Coronary artery (tissue), 2 donors: ENCODE data around the gene TRANK1.

Source experiments
- DNase-seq: peaks from one replicate; pipeline ENCODE4 v3.0.0-alpha.2; 2017; ENCODE audit warnings: low spot score
- H3K27ac ChIP-seq, 2 donors: fragments of 200-600 bp; sonication (generic); one replicate each; pipeline ENCODE4 v1.5.1; 2016 to 2019
- H3K4me3 ChIP-seq: fragments of 200-600 bp; sonication (generic); 2 replicates; pipeline ENCODE4 v1.5.1; 2016; ENCODE audit warnings: mild to moderate bottlenecking, moderate library complexity
- TF ChIP-seq, protein P1 (sequence below): fragments of 200-600 bp; sonication (generic); IDR thresholded peaks from one replicate; pipeline ENCODE4 v1.5.1; 2019; ENCODE audit warnings: antibody characterized with exemption

The TRANK1 gene

DNA sequence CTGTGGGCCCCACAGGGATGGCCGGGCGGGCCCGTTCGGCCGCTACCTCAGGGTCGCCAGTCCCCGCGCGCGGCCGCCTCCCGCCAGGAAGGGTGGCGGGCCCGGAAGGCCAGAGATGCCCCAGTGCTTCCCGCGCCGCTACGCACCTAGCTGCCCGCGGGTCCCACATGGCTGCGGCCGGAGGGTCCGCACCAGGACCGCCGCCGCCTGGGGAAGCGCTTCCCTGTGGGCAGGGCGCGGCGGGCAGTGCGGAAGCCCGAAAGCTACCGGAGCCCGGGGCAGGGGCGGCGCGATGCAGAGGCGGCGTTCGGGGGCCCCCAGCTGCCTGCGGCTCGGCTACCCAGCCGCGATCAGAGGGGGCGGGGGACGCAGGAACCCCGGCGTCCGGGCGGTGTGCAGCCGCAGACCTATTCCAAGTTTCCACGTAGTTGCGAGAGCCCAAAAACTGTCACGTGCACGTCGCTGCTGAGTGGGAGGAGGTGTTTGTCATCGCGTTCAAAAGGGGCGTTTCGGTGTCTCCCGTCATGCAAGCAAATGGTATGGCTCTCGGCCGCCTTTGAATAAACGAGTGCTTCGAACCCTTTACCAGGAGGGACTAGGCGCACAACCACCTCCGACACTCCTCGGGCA lies at the start of gene TRANK1:
TRANK1 (minus strand) TSS at position 414 of the 630 bp plus-strand sequence; CDS start at position 169, 245 bp downstream.
- TF ChIP-seq, protein P1, sequence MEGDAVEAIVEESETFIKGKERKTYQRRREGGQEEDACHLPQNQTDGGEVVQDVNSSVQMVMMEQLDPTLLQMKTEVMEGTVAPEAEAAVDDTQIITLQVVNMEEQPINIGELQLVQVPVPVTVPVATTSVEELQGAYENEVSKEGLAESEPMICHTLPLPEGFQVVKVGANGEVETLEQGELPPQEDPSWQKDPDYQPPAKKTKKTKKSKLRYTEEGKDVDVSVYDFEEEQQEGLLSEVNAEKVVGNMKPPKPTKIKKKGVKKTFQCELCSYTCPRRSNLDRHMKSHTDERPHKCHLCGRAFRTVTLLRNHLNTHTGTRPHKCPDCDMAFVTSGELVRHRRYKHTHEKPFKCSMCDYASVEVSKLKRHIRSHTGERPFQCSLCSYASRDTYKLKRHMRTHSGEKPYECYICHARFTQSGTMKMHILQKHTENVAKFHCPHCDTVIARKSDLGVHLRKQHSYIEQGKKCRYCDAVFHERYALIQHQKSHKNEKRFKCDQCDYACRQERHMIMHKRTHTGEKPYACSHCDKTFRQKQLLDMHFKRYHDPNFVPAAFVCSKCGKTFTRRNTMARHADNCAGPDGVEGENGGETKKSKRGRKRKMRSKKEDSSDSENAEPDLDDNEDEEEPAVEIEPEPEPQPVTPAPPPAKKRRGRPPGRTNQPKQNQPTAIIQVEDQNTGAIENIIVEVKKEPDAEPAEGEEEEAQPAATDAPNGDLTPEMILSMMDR, result no peak
- H3K4me3 ChIP-seq, result peak within 1 kb of the TSS; percentile 89
- DNase-seq, result peak; percentile 79
- H3K27ac ChIP-seq, result peak within 1 kb of the TSS; percentile 29 to 82

DNA sequence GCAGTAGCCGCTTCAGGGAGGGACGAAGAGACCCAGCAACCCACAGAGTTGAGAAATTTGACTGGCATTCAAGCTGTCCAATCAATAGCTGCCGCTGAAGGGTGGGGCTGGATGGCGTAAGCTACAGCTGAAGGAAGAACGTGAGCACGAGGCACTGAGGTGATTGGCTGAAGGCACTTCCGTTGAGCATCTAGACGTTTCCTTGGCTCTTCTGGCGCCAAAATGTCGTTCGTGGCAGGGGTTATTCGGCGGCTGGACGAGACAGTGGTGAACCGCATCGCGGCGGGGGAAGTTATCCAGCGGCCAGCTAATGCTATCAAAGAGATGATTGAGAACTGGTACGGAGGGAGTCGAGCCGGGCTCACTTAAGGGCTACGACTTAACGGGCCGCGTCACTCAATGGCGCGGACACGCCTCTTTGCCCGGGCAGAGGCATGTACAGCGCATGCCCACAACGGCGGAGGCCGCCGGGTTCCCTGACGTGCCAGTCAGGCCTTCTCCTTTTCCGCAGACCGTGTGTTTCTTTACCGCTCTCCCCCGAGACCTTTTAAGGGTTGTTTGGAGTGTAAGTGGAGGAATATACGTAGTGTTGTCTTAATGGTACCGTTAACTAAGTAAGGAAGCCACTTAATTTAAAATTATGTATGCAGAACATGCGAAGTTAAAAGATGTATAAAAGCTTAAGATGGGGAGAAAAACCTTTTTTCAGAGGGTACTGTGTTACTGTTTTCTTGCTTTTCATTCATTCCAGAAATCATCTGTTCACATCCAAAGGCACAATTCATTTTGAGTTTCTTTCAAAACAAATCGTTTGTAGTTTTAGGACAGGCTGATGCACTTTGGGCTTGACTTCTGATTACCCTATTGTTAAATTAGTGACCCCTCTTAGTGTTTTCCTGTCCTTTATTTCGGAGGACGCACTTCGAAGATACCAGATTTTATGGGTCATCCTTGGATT lies 48.8 kb upstream of the TRANK1 start, which contains the start of gene MLH1:
MLH1 (plus strand) TSS at position 193 of the 958 bp plus-strand sequence; CDS start at position 223, 30 bp downstream.
- peak within 1 kb of the TSS; percentile 85 for H3K4me3 ChIP-seq
- H3K27ac ChIP-seq, result peak within 1 kb of the TSS; percentile 98
- TF ChIP-seq, protein P1, result no peak
- DNase-seq, result peak; percentile 96

GRCh38 chr3:36992806-36993325 lies 48.0 kb upstream of the TRANK1 start, which contains the start of gene EPM2AIP1:
Gene EPM2AIP1 (minus strand): TSS chr3:36993131. CDS start chr3:36993077, 54 bp downstream.
- peak; percentile 99 for DNase-seq
- TF ChIP-seq, protein P1, result no peak
- peak within 1 kb of the TSS; percentile 85 for H3K4me3 ChIP-seq
- H3K27ac ChIP-seq, result peak within 1 kb of the TSS; percentile 98

- peak overlapping the region; percentile 98 for H3K27ac ChIP-seq
- peak overlapping the region; percentile 84 for H3K4me3 ChIP-seq
- TF ChIP-seq, protein P1, result no peak
- DNase-seq, result peak; percentile 73
Observed at GRCh38 chr3:36991923-36992805, 47.3 kb upstream of the TRANK1 start.

GRCh38 chr3:36991147-36991546 lies 46.3 kb upstream of the TRANK1 start:
- Histone ChIP-seq H3K27ac (peak overlapping the region; percentile 98), H3K4me3 (peak overlapping the region; percentile 84)
- no peak for DNase-seq
- TF ChIP-seq, protein P1, result no peak

DNA sequence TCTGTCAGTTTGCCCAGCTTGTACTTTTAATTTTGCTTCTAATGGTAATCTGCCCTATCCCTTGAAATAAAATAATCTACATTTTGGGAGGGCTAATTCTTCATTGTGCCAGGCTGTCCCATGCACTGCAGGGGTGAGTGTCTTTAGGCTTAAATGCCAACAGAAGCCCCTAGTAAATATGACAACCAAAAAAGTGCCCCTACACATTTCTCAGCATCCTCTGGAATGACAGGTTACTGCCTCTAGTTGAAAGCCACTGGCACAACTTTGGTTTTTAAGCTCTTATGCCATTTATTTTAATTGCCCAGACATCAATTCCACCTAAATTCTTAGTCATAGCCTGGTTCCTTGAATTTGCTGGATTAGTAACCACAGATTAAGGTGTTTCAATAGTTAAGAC lies 44.7 kb upstream of the TRANK1 start:
- TF ChIP-seq, protein P1, result no peak
- Histone ChIP-seq H3K27ac (no peak overlapping the region), H3K4me3 (peak overlapping the region; percentile 84)
- no peak for DNase-seq
